Neural cell (in vitro differentiated cells): ENCODE data around the gene ATP12A. TPM values are rescaled to one million over a fixed set of nuclear protein-coding genes. Genes with fewer than 3 reads are reported as not detected.

Source experiments
- H2AFZ ChIP-seq: fragments of 200-600, 300-800 bp; sonication (generic), shearing (Covaris generic); 2 replicates; pipeline ENCODE4 v1.6.0; 2014; ENCODE audit warnings: low read depth, mild to moderate bottlenecking, antibody characterized with exemption, low read length, moderate library complexity
- H3F3A ChIP-seq: fragments of 200-600 bp; shearing (Covaris generic); 2 replicates; pipeline ENCODE4 v1.6.1; 2016; ENCODE audit warnings: mild to moderate bottlenecking, moderate library complexity, mixed read lengths, antibody characterized with exemption, low read length; ENCODE audit not compliant: insufficient read depth, poor library complexity, severe bottlenecking
- H3K27ac ChIP-seq: fragments of 200-600, 300-800 bp; sonication (generic), shearing (Covaris generic); 2 replicates; pipeline ENCODE4 v1.5.1; 2014; ENCODE audit warnings: mild to moderate bottlenecking, low read length, moderate library complexity
- H3K27me3 ChIP-seq: fragments of 300-800, 200-600 bp; sonication (generic), shearing (Covaris generic); 2 replicates; pipeline ENCODE4 v1.6.0; 2014; ENCODE audit warnings: mild to moderate bottlenecking, low read depth, low read length, moderate library complexity; ENCODE audit not compliant: insufficient read depth
- H3K36me3 ChIP-seq: fragments of 300-800, 200-600 bp; sonication (generic), shearing (Covaris generic); 2 replicates; pipeline ENCODE4 v1.5.1; 2014; ENCODE audit warnings: mild to moderate bottlenecking, antibody characterized with exemption, low read length, moderate library complexity; ENCODE audit not compliant: insufficient read depth
- H3K4me2 ChIP-seq: fragments of 300-800, 200-600 bp; sonication (generic), shearing (Covaris generic); 2 replicates; pipeline ENCODE4 v1.6.0; 2014; ENCODE audit warnings: mild to moderate bottlenecking, low read length
- H3K4me3 ChIP-seq: fragments of 300-800, 200-600 bp; sonication (generic), shearing (Covaris generic); 2 replicates; pipeline ENCODE4 v1.5.1; 2014; ENCODE audit warnings: mild to moderate bottlenecking, low read length, moderate library complexity
- H3K79me2 ChIP-seq: fragments of 200-600 bp; shearing (Covaris generic); replicated peaks from 2 replicates; pipeline ENCODE4 v1.6.0; 2014; ENCODE audit warnings: mild to moderate bottlenecking, low read length, moderate library complexity; ENCODE audit not compliant: insufficient read depth
- H3K9ac ChIP-seq: fragments of 300-800, 200-600 bp; sonication (generic), shearing (Covaris generic); 2 replicates; pipeline ENCODE4 v1.6.1; 2016; ENCODE audit warnings: mild to moderate bottlenecking, low read length, mixed read lengths
- H3K9me2 ChIP-seq: fragments of 200-600 bp; shearing (Covaris generic); 2 replicates; pipeline ENCODE4 v1.6.1; 2016; ENCODE audit warnings: mild to moderate bottlenecking, low read length, mixed read lengths; ENCODE audit not compliant: insufficient read depth
- H3K9me3 ChIP-seq: fragments of 200-600, 300-800 bp; sonication (generic), shearing (Covaris generic); 2 replicates; pipeline ENCODE4 v1.6.1; 2016; ENCODE audit warnings: mild to moderate bottlenecking, mixed run types, low read length, moderate library complexity, mixed read lengths
- H4K20me1 ChIP-seq: fragments of 200-600 bp; shearing (Covaris generic); 2 replicates; pipeline ENCODE4 v1.6.1; 2016; ENCODE audit warnings: mild to moderate bottlenecking, mixed run types; ENCODE audit not compliant: insufficient read depth
- CTCF ChIP-seq: fragments of 450-650 bp; IDR thresholded peaks from 2 replicates; pipeline ENCODE4 v1.5.1; 2014; ENCODE audit warnings: antibody characterized with exemption, mild to moderate bottlenecking, moderate library complexity; ENCODE audit not compliant: poor library complexity, severe bottlenecking
- EP300 ChIP-seq: fragments of 450-650 bp; conservative IDR thresholded peaks from 2 replicates; pipeline ENCODE4 v1.6.1; 2014; ENCODE audit warnings: antibody characterized with exemption, mild to moderate bottlenecking, moderate library complexity; ENCODE audit not compliant: poor library complexity, severe bottlenecking
- EZH2 ChIP-seq: fragments of 200-600, 300-800 bp; shearing (Covaris generic), sonication (generic); IDR thresholded peaks from 2 replicates; pipeline ENCODE4 v1.6.1; 2014; ENCODE audit warnings: antibody characterized with exemption, low read length, borderline replicate concordance, mild to moderate bottlenecking; ENCODE audit not compliant: insufficient read depth, poor library complexity, severe bottlenecking
- MXI1 ChIP-seq: fragments of 450-650 bp; conservative IDR thresholded peaks from 2 replicates; pipeline ENCODE4 v1.6.1; 2014; ENCODE audit warnings: antibody characterized with exemption, mild to moderate bottlenecking; ENCODE audit not compliant: poor library complexity, severe bottlenecking
- POLR2AphosphoS5 ChIP-seq: IDR thresholded peaks from 2 replicates; pipeline ENCODE4 v1.6.1; 2012
- RAD21 ChIP-seq: fragments of 450-650 bp; conservative IDR thresholded peaks from 2 replicates; pipeline ENCODE4 v1.6.1; 2014; ENCODE audit warnings: antibody characterized with exemption, mild to moderate bottlenecking, moderate library complexity
- REST ChIP-seq: IDR thresholded peaks from 2 replicates; pipeline ENCODE4 v1.6.1; 2012; ENCODE audit warnings: borderline replicate concordance
- SMC3 ChIP-seq: fragments of 450-650 bp; conservative IDR thresholded peaks from 2 replicates; pipeline ENCODE4 v1.6.1; 2014; ENCODE audit warnings: antibody characterized with exemption, mild to moderate bottlenecking, moderate library complexity; ENCODE audit not compliant: poor library complexity
- TAF1 ChIP-seq: IDR thresholded peaks from 2 replicates; pipeline ENCODE4 v1.6.1; 2012; ENCODE audit warnings: low read depth
- polyA plus RNA-seq: library from polyadenylated mRNA; depleted of rRNA; stranded (reverse); fragments of >200 nt; gene quantifications from 2 replicates; pipeline ENCODE4 v1.2.3, GENCODE V29; 2014

ATP12A gene
- polyA plus RNA-seq, 1 donor from 2014 or later = not detected

GRCh38 chr13:24648983-24649687 lies 31.1 kb upstream of the ATP12A start:
- H3F3A ChIP-seq = no peaks in the 10 kb centered on the region
- H3K4me2 ChIP-seq = no peak overlapping the region
- no peak overlapping the region for H3K4me3 ChIP-seq
- no peaks in the 10 kb centered on the region for H3K79me2 ChIP-seq
- no peak overlapping the region for H2AFZ ChIP-seq
- no peak overlapping the region for H3K9ac ChIP-seq
- TF ChIP-seq POLR2AphosphoS5 = no peak
- TF ChIP-seq EP300 = no peak
- TF ChIP-seq REST = no peak
- TF ChIP-seq CTCF = no peak
- TF ChIP-seq RAD21 = no peak
- no peak for TF ChIP-seq EZH2
- TF ChIP-seq TAF1 = no peak
- no peak for TF ChIP-seq MXI1
- no peak for TF ChIP-seq SMC3
- no peaks in the 10 kb centered on the region for H3K27me3 ChIP-seq
- H4K20me1 ChIP-seq = no peaks in the 10 kb centered on the region
- no peaks in the 10 kb centered on the region for H3K36me3 ChIP-seq
- no peak overlapping the region for H3K27ac ChIP-seq
- no peaks in the 10 kb centered on the region for H3K9me2 ChIP-seq
- no peaks in the 10 kb centered on the region for H3K9me3 ChIP-seq

- Histone ChIP-seq H3K4me2 (no peak overlapping the region), H3F3A (no peaks in the 10 kb centered on the region), H2AFZ (no peak overlapping the region), H4K20me1 (no peaks in the 10 kb centered on the region), H3K9ac (no peak overlapping the region), H3K4me3 (no peak overlapping the region), H3K9me3 (no peaks in the 10 kb centered on the region), H3K27me3 (no peaks in the 10 kb centered on the region), H3K27ac (no peak overlapping the region), H3K36me3 (no peaks in the 10 kb centered on the region), H3K9me2 (no peaks in the 10 kb centered on the region), H3K79me2 (no peaks in the 10 kb centered on the region)
- no peak for TF ChIP-seq SMC3
- TF ChIP-seq MXI1 = no peak
- no peak for TF ChIP-seq REST
- TF ChIP-seq TAF1 = no peak
- no peak for TF ChIP-seq EZH2
- TF ChIP-seq POLR2AphosphoS5 = no peak
- TF ChIP-seq EP300 = no peak
- no peak for TF ChIP-seq CTCF
- TF ChIP-seq RAD21 = no peak
These were observed 30.5 kb upstream of the ATP12A start for GRCh38 chr13:24649688-24650043.
